Small intestine (tissue), 7 donors: ENCODE data around the gene BRI3BP. TPM values are rescaled to one million over a fixed set of nuclear protein-coding genes. Genes with fewer than 3 reads are reported as not detected.
A peak's percentile ranks its signal among the peaks of the same experiment; 100 is the strongest.
"Not testable (repeated sequence)": the region's sequence is repeated elsewhere in the genome, so short reads cannot be mapped to it uniquely, and the experiment has no call there.

Source experiments
- DNase-seq, 2 donors: peaks; one replicate each; pipeline versions ENCODE4 v3.0.0 to v3.0.0-alpha.2; 2013
- FAIRE-seq: peaks from 2 replicates; lab custom pipeline; 2012; peaks lifted over from hg19 to GRCh38; lab: Jason Lieb, UNC
- H3K27ac ChIP-seq, 3 donors: one replicate each; pipeline ENCODE4 v1.5.1; 2013; ENCODE audit warnings: low read length in 2 of 3, mild to moderate bottlenecking in 2 of 3, control low read depth in 1 of 3, inconsistent platforms in 1 of 3, low read depth in 1 of 3, moderate library complexity in 1 of 3
- H3K27me3 ChIP-seq, 3 donors: one replicate each; pipeline ENCODE4 v1.6.1; 2013; ENCODE audit warnings: low read length in 3 of 3, inconsistent platforms in 1 of 3; ENCODE audit not compliant: control insufficient read depth in 3 of 3, insufficient read depth in 3 of 3
- H3K36me3 ChIP-seq, 3 donors: one replicate each; pipeline ENCODE4 v1.6.1; 2013; ENCODE audit warnings: low read length in 3 of 3, inconsistent platforms in 1 of 3, low read depth in 1 of 3, mild to moderate bottlenecking in 1 of 3, moderate library complexity in 1 of 3; ENCODE audit not compliant: control insufficient read depth in 3 of 3, insufficient read depth in 2 of 3
- H3K4me1 ChIP-seq, 3 donors: one replicate each; pipeline ENCODE4 v1.6.1; 2013; ENCODE audit warnings: low read length in 2 of 3, inconsistent platforms in 1 of 3, low read depth in 1 of 3, mild to moderate bottlenecking in 1 of 3, moderate library complexity in 1 of 3; ENCODE audit not compliant: control insufficient read depth in 3 of 3, insufficient read depth in 2 of 3
- H3K4me3 ChIP-seq, 3 donors: one replicate each; pipeline ENCODE4 v1.5.1; 2013; ENCODE audit warnings: low read length in 3 of 3, control low read depth in 1 of 3, inconsistent platforms in 1 of 3, low read depth in 1 of 3, mild to moderate bottlenecking in 1 of 3, moderate library complexity in 1 of 3
- H3K9me3 ChIP-seq, 2 donors: one replicate each; pipeline ENCODE4 v1.6.1; 2013; ENCODE audit warnings: low read depth in 1 of 2, low read length in 1 of 2; ENCODE audit not compliant: control insufficient read depth in 2 of 2, insufficient read depth in 1 of 2
- WGBS, 3 donors: extraction: QIAGEN DNeasy Blood & Tissue Kit; methylation state at CpG; one replicate each; pipeline ENCODE4 v1.1.7; 2013; 5-methylcytosine and 5-hydroxymethylcytosine counted together
- polyA plus RNA-seq, 4 donors: library from polyadenylated mRNA; stranded (reverse) in 3 of 4; unstranded in 1 of 4; fragments of 200-250 nt in 3 of 4; fragments of 120-200 nt in 1 of 4; gene quantifications; one replicate each; pipeline versions ENCODE4 v1.2.1 to v1.2.3, GENCODE V29; 2013
- donor health status: healthy with polysubstance abuse.
- donor health status: control.
- donor health status: control.
- donor health status: Bipolar disorder and iron deficiency.
- donor health status: healthy.

Gene BRI3BP
- polyA plus RNA-seq, 4 donors: 7.0 to 31.8 (median 19.0) TPM

- Histone ChIP-seq H3K27me3 (no peaks in the 10 kb centered on the region), H3K9me3 (no peaks in the 10 kb centered on the region), H3K27ac (peak overlapping the region in 1 of 3 donors; percentile 61), H3K36me3 (peaks cover 0 to 13% (median 0%) of the 10 kb centered on the region in 3 donors), H3K4me3 (peak overlapping the region; percentile 61 to 92 (median 66)), H3K4me1 (peaks cover 0 to 6% (median 0%) of the 10 kb centered on the region in 3 donors)
- FAIRE-seq (no peak), DNase-seq (no peak)
- 35 to 46% (median 40%) methylated on average over 18 of the region's 18 CpGs for WGBS, 3 donors
Observed at GRCh38 chr12:125065919-125066570, 72.6 kb downstream of the BRI3BP start.

DNA sequence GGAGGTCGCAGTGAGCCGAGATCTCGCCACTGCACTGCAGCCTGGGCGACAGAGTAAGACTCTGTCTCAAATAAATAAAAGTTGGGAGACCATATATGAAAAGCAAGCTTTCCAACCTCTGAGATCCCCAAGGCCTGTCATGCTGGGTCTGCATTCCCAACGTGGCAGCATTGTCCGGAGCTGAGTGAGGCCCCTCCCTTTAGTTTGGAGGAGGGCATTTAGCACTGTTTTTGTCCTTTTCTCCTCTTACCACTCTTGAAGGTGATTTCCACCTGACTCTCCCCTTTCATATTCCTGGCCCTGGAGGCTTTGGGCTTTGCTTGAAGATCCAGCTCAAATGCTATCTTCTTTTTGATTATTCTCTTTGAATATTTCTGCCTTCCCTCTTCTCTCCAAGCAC is 74.9 kb downstream of the BRI3BP start:
- peaks cover 0 to 26% (median 0%) of the 10 kb centered on the region in 3 donors for H3K36me3 ChIP-seq
- peaks cover 0 to 6% (median 0%) of the 10 kb centered on the region in 3 donors for H3K4me1 ChIP-seq
- no peaks in the 10 kb centered on the region for H3K27me3 ChIP-seq
- no peak for FAIRE-seq
- no peak overlapping the region for H3K4me3 ChIP-seq
- WGBS, 3 donors: 83 to 85% (median 84%) methylated on average over 6 of the region's 6 CpGs
- H3K27ac ChIP-seq: no peak overlapping the region
- no peak for DNase-seq
- H3K9me3 ChIP-seq: no peaks in the 10 kb centered on the region

GRCh38 chr12:125069616-125070015 is 76.2 kb downstream of the BRI3BP start:
- no peaks in the 10 kb centered on the region for H3K27me3 ChIP-seq
- WGBS, 3 donors: 73 to 79% (median 77%) methylated on average over 8 of the region's 8 CpGs
- no peak for FAIRE-seq

GRCh38 chr12:125070112-125070511 is 76.7 kb downstream of the BRI3BP start:
- Histone ChIP-seq H3K4me1 (peaks cover 0 to 6% (median 0%) of the 10 kb centered on the region in 3 donors), H3K27me3 (no peaks in the 10 kb centered on the region), H3K36me3 (peaks cover 0 to 28% (median 0%) of the 10 kb centered on the region in 3 donors), H3K27ac (no peak overlapping the region), H3K4me3 (no peak overlapping the region), H3K9me3 (no peaks in the 10 kb centered on the region)
- DNase-seq: no peak
- no peak for FAIRE-seq
- 85 to 90% (median 87%) methylated on average over 6 of the region's 6 CpGs for WGBS, 3 donors

More at GRCh38 chr12:125069616-125070015, 76.2 kb downstream of the BRI3BP start:
- H3K36me3 ChIP-seq: peaks cover 0 to 28% (median 0%) of the 10 kb centered on the region in 3 donors
- H3K4me3 ChIP-seq: no peak overlapping the region
- no peak for DNase-seq
- no peaks in the 10 kb centered on the region for H3K9me3 ChIP-seq
- peaks cover 0 to 6% (median 0%) of the 10 kb centered on the region in 3 donors for H3K4me1 ChIP-seq
- H3K27ac ChIP-seq: no peak overlapping the region

DNA sequence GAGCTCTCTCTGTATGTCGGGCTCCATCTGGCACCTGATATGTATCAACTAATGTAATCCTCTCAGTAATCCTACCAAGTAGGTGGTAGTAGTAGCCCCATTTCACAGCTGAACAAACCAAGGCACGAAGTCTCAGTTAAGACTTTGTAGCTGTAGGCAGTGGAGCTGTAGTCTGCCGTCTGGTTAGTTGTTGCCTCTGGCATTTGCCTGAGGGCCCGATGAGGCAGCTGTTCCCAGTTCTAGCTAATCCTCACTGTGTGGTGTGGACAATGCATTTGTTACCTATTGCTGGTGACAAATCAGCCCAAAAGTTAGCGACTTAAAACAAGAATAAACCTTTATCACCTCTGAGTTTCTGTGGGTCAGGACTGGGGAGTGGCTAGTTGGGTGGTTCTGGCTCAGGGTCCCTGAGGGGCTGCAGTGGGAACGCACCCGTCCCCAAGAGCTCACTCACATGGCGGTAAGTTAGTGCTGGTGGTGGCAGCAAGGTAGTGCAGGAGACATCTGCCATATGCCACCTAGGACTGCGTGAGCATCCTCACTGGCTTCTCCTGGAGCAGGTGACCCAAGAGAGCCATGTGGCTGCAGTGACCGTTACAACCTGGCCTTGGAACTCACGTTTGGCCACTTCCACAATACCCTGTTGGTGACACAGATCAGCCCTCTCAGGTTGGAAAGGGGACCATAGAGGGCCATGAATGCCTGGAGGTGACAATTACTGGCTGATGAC is 77.4 kb downstream of the BRI3BP start:
- FAIRE-seq (no peak), DNase-seq (no peak)
- no peaks in the 10 kb centered on the region for H3K9me3 ChIP-seq
- no peak overlapping the region for H3K4me3 ChIP-seq
- WGBS, 3 donors: 91 to 95% (median 94%) methylated on average over 11 of the region's 11 CpGs
- peaks cover 0 to 28% (median 0%) of the 10 kb centered on the region in 3 donors for H3K36me3 ChIP-seq
- peaks cover 0 to 4% (median under 1%) of the 10 kb centered on the region in 3 donors for H3K4me1 ChIP-seq
- H3K27ac ChIP-seq: no peak overlapping the region
- H3K27me3 ChIP-seq: no peaks in the 10 kb centered on the region

DNA sequence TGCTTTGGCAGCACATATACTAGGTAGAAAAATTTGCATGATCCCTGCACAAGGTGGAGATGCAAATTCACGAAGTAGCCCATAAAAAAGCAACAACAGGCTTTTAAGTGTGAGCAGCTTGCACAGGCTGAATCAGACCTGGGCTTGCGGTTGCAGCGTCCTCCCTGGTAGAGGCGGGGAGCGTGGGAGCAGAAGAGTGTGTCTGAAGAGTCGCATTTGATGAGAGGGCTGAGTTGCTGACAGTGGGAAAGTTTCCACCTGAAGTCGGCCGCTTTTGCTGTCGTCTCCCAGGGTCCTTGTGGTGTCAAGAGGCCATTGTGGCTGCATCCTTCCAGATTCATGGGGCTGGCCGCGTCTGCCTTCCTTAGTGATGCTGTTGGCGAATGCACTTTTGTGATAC is 78.0 kb downstream of the BRI3BP start:
- DNase-seq: no peak
- Histone ChIP-seq H3K27me3 (no peaks in the 10 kb centered on the region), H3K4me1 (peaks cover 0 to 2% (median 0%) of the 10 kb centered on the region in 3 donors), H3K9me3 (no peaks in the 10 kb centered on the region), H3K4me3 (no peak overlapping the region), H3K36me3 (peaks cover 2 to 32% (median 2%) of the 10 kb centered on the region in 3 donors), H3K27ac (no peak overlapping the region)
- no peak for FAIRE-seq
- 90 to 93% (median 91%) methylated on average over 12 of the region's 12 CpGs for WGBS, 3 donors

GRCh38 chr12:125072496-125072895 is 79.1 kb downstream of the BRI3BP start:
- no peak for DNase-seq
- Histone ChIP-seq H3K4me3 (no peak overlapping the region), H3K4me1 (peaks cover 0 to 2% (median 0%) of the 10 kb centered on the region in 3 donors), H3K27me3 (no peaks in the 10 kb centered on the region), H3K36me3 (peaks cover 2 to 33% (median 6%) of the 10 kb centered on the region in 3 donors), H3K27ac (no peak overlapping the region), H3K9me3 (no peaks in the 10 kb centered on the region)
- 90 to 95% (median 92%) methylated on average over 2 of the region's 2 CpGs for WGBS, 3 donors
- FAIRE-seq: no peak

DNA sequence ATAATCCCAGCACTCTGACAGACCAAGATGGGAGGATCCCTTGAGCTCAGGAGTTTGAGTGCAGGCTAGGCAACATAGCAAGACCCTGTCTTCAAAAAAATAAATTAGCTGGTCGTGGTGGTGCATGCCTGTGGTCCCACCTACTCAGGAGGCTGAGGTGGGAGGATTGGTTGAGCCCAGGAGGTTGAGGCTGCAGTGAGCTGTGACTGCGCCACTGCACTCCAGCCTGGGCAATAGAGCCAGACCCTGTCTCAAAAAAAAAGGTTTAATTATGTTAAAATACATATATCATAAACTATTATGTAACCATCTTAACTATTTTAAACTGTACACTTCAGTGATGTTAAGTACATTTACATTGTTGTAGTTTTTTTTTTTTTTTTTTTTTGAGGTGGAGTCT is 80.8 kb downstream of the BRI3BP start:
- H3K27ac ChIP-seq, DNase-seq, H3K4me1 ChIP-seq, H3K9me3 ChIP-seq, FAIRE-seq, H3K27me3 ChIP-seq, H3K4me3 ChIP-seq: not testable (repeated sequence)
- H3K36me3 ChIP-seq: peaks cover 6 to 42% (median 6%) of the 10 kb centered on the region in 3 donors
- 81 to 93% (median 86%) methylated on average over 2 of the region's 2 CpGs for WGBS, 3 donors
